ENCODE results near the gene FLRT1. TPM values are rescaled to one million over a fixed set of nuclear protein-coding genes. Genes with fewer than 3 reads are reported as not detected.
A peak's percentile ranks its signal among the peaks of the same experiment; 100 is the strongest.

Gene FLRT1
- total RNA-seq, 4 donors from 2014 or later, result not detected

DNA sequence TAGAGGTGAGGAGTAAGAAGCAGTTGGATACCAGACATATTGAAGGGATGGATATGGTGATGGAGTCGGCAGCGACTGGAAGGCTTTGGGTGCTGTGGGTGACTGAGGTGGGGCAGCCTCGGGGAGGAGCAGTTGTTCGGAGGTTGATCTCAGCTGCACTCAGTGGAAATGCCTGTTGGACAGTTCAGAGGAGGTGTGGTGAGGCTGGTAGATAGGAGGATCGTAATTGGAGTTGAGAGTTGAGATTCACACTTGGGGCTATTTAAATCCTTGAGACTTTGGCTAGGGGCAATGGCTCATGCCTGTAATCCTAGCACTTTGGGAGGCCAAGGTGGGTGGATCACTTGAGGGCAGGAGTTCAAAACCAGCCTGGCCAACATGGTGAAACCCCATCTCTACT is 42.6 kb upstream of the FLRT1 start:
- in situ Hi-C loops (cut with MboI; ENCODE audit: low sequenced_read_pairs in 4 of 4), result loop anchor here in 2 of 4 donors (5.0 to 10.0 kb wide), 2 partner anchors 152 to 154 kb away; no protein-coding TSS in a partner anchor
- Histone ChIP-seq H3K4me3 (no peak overlapping the region), H3K27me3 (no peaks in the 10 kb centered on the region), H3K9me3 (no peaks in the 10 kb centered on the region), H3K27ac (peak overlapping the region; percentile 1 to 57 (median 28)), H3K36me3 (peaks cover 0 to 35% of the 10 kb centered on the region in 2 donors), H3K4me1 (peaks cover 0 to 7% of the 10 kb centered on the region in 2 donors)
- intact Hi-C loops (cut with DNase I; ENCODE audit: low total_unique reads), result no loop called here
- ATAC-seq (peak; percentile 11 to 39), DNase-seq (no peak)
- TF ChIP-seq POLR2A (IDR thresholded peaks at IDR 0.05), result no peak
- TF ChIP-seq, protein P1, sequence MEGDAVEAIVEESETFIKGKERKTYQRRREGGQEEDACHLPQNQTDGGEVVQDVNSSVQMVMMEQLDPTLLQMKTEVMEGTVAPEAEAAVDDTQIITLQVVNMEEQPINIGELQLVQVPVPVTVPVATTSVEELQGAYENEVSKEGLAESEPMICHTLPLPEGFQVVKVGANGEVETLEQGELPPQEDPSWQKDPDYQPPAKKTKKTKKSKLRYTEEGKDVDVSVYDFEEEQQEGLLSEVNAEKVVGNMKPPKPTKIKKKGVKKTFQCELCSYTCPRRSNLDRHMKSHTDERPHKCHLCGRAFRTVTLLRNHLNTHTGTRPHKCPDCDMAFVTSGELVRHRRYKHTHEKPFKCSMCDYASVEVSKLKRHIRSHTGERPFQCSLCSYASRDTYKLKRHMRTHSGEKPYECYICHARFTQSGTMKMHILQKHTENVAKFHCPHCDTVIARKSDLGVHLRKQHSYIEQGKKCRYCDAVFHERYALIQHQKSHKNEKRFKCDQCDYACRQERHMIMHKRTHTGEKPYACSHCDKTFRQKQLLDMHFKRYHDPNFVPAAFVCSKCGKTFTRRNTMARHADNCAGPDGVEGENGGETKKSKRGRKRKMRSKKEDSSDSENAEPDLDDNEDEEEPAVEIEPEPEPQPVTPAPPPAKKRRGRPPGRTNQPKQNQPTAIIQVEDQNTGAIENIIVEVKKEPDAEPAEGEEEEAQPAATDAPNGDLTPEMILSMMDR (IDR thresholded peaks at IDR 0.05 in 4 of 5, conservative IDR thresholded peaks at IDR 0.05 in 1 of 5), result no peak

DNA sequence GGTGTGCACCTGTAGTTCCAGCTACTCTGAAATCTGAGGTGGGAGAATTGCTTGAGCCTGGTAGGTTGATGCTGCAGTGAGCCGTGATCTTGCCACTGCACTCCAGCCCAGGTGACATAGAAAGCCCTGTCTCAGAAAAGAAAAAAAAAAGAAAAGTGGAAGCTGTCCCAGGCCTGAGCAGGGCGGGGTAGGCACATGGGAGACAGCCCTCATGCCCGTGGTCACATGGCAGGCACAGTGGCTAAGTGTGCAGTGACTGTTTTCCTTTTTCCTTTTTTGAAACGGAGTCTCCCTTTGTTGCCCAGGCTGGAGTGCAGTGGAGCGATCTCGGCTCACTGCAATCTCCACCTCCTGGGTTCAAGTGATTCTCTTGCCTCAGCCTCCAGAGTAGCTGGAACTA is 41.7 kb upstream of the FLRT1 start:
- Histone ChIP-seq H3K4me1 (peaks cover 0 to 6% of the 10 kb centered on the region in 2 donors), H3K4me3 (no peak overlapping the region), H3K9me3 (no peaks in the 10 kb centered on the region), H3K27me3 (no peaks in the 10 kb centered on the region), H3K36me3 (peaks cover 0 to 29% of the 10 kb centered on the region in 2 donors), H3K27ac (peak overlapping the region; percentile 18 to 67 (median 54))
- TF ChIP-seq, protein P1 (IDR thresholded peaks at IDR 0.05 in 4 of 5, conservative IDR thresholded peaks at IDR 0.05 in 1 of 5), result no peak
- no peak for TF ChIP-seq POLR2A (IDR thresholded peaks at IDR 0.05)
- in situ Hi-C loops (cut with MboI; ENCODE audit: low sequenced_read_pairs in 4 of 4) (loop anchor here in 2 of 4 donors (5.0 to 10.0 kb wide), 2 partner anchors 151 to 153 kb away; no protein-coding TSS in a partner anchor), intact Hi-C loops (cut with DNase I; ENCODE audit: low total_unique reads) (no loop called here)
- ATAC-seq (peak; percentile 58 to 72), DNase-seq (peak; percentile 48 to 55)

DNA sequence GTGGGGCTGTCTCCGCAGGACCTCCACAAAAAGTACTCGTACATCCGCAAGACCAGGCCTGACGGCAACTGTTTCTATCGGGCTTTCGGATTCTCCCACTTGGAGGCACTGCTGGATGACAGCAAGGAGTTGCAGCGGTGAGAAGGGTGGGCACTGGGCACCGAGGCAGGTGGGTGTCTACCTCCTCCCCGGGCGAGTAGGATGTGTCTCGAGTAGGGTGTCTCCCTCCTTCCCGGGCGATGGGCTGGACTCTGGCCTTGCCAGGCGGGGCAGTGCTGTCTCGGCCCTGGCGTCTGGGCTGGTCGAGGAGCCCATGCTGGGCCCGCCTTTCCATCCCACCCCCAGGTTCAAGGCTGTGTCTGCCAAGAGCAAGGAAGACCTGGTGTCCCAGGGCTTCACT is 39.2 kb upstream of the FLRT1 start:
- ATAC-seq (no peak), DNase-seq (no peak)
- H3K9me3 ChIP-seq, result no peaks in the 10 kb centered on the region
- no peaks in the 10 kb centered on the region for H3K27me3 ChIP-seq
- H3K4me1 ChIP-seq, result peaks cover 10 to 22% of the 10 kb centered on the region in 2 donors
- in situ Hi-C loops (cut with MboI; ENCODE audit: low sequenced_read_pairs in 4 of 4), result loop anchor here in 1 of 4 donors (10.0 kb wide), 1 partner anchor 148 kb away; no protein-coding TSS in a partner anchor
- H3K4me3 ChIP-seq, result no peak overlapping the region
- intact Hi-C loops (cut with DNase I; ENCODE audit: low total_unique reads), result no loop called here
- H3K27ac ChIP-seq, result peak overlapping the region in 1 of 4 donors; percentile 31
- no peak for TF ChIP-seq POLR2A (IDR thresholded peaks at IDR 0.05)
- TF ChIP-seq, protein P1 (IDR thresholded peaks at IDR 0.05 in 4 of 5, conservative IDR thresholded peaks at IDR 0.05 in 1 of 5), result no peak
- peaks cover 0 to 29% of the 10 kb centered on the region in 2 donors for H3K36me3 ChIP-seq

DNA sequence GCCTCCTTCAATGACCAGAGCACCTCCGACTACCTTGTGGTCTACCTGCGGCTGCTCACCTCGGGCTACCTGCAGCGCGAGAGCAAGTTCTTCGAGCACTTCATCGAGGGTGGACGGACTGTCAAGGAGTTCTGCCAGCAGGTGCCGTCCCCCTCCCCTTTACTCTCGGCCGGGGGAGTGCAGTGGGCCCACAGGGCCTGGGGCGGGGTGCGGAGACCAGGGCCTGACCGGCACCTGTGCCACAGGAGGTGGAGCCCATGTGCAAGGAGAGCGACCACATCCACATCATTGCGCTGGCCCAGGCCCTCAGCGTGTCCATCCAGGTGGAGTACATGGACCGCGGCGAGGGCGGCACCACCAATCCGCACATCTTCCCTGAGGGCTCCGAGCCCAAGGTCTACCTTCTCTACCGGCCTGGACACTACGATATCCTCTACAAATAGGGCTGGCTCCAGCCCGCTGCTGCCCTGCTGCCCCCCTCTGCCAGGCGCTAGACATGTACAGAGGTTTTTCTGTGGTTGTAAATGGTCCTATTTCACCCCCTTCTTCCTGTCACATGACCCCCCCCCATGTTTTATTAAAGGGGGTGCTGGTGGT is 38.5 kb upstream of the FLRT1 start:
- no peaks in the 10 kb centered on the region for H3K27me3 ChIP-seq
- ATAC-seq (no peak), DNase-seq (no peak)
- in situ Hi-C loops (cut with MboI; ENCODE audit: low sequenced_read_pairs in 4 of 4), result loop anchor here in 1 of 4 donors (10.0 kb wide), 1 partner anchor 148 kb away; no protein-coding TSS in a partner anchor
- intact Hi-C loops (cut with DNase I; ENCODE audit: low total_unique reads), result no loop called here
- no peaks in the 10 kb centered on the region for H3K9me3 ChIP-seq
- peaks cover 13 to 26% of the 10 kb centered on the region in 2 donors for H3K4me1 ChIP-seq
- H3K4me3 ChIP-seq, result no peak overlapping the region
- peak overlapping the region in 1 of 4 donors; percentile 13 for H3K27ac ChIP-seq
- TF ChIP-seq, protein P1 (IDR thresholded peaks at IDR 0.05 in 4 of 5, conservative IDR thresholded peaks at IDR 0.05 in 1 of 5), result no peak
- no peak for TF ChIP-seq POLR2A (IDR thresholded peaks at IDR 0.05)
- peaks cover 0 to 29% of the 10 kb centered on the region in 2 donors for H3K36me3 ChIP-seq

Data from gastrocnemius medialis (tissue), 4 donors.